HCT116 (cell line): ENCODE results near the gene PZP. TPM values are rescaled to one million over a fixed set of nuclear protein-coding genes. Genes with fewer than 3 reads are reported as not detected.

Source experiments
- ATAC-seq: fragments of 200-7000 bp; cut with Tn5 transposase; 2 replicates; pipeline ENCODE4 v1.9.1; 2020; ENCODE audit warnings: mild to moderate bottlenecking, moderate library complexity
- Bru-seq: library from RNA; stranded (reverse); fragments of 400-500 nt; gene quantifications from one replicate; lab custom pipeline; 2021; lab: Mats Ljungman, UMichigan
- BruChase-seq, 2 experiments: library from RNA; stranded (reverse); fragments of 400-500 nt; gene quantifications; one replicate each; lab custom pipeline; 2021; lab: Mats Ljungman, UMichigan
- BruUV-seq: library from RNA; stranded (reverse); fragments of 400-500 nt; replicated peaks from 2 replicates; lab custom pipeline; 2021; lab: Mats Ljungman, UMichigan
- CTCF ChIA-PET: fragments of 300-600 bp; sonication (Branson Sonifier 250); formaldehyde crosslinking; loops from one replicate; lab custom pipeline; 2021; ENCODE audit warnings: antibody characterized with exemption; lab: Charles Lee
- POLR2A ChIA-PET: fragments of 300-600, 350-600 bp; sonication (Branson Sonifier 250); formaldehyde crosslinking; loops from one replicate; lab custom pipeline; 2021; ENCODE audit warnings: antibody characterized with exemption; lab: Charles Lee
- RAD21 ChIA-PET, 2 experiments: fragments of 300-600 bp; sonication (Branson Sonifier 250); formaldehyde crosslinking; loops; one replicate each; lab custom pipeline; 2023; ENCODE audit warnings: low total read pairs in 2 of 2; ENCODE audit not compliant: uncharacterized antibody in 2 of 2, unreplicated experiment in 2 of 2, low non-redundant PET in 1 of 2; lab: Charles Lee
- DNase-seq: peaks from one replicate; pipeline ENCODE4 v3.0.0-alpha.2; 2010; ENCODE audit warnings: low read depth, low spot score
- H2AFZ ChIP-seq: fragments of 200-600 bp; shearing (Covaris generic), sonication (generic); 2 replicates; pipeline ENCODE4 v1.6.1; 2017; ENCODE audit warnings: low read depth, mixed run types, mixed read lengths, antibody characterized with exemption, low read length; ENCODE audit not compliant: poor library complexity, severe bottlenecking
- H3K27ac ChIP-seq: 2 replicates; pipeline ENCODE4 v1.5.1; 2012; ENCODE audit warnings: low read depth, low read length
- H3K27me3 ChIP-seq: fragments of 200-600 bp; sonication (generic); 2 replicates; pipeline ENCODE4 v1.6.1; 2016; ENCODE audit warnings: mixed run types, low read length, mixed read lengths; ENCODE audit not compliant: insufficient read depth
- H3K36me3 ChIP-seq, 2 experiments: fragments of 200-500 bp in 1 of 2; fragments of 200-600 bp in 1 of 2; sonication (Bioruptor generic) in 1 of 2; sonication (generic) in 1 of 2; 2 replicates each; pipeline versions ENCODE4 v1.5.1 to v1.6.1; 2014 to 2016; ENCODE audit warnings: low read length in 2 of 2, inconsistent platforms in 1 of 2, mixed read lengths in 1 of 2, mixed run types in 1 of 2; ENCODE audit not compliant: insufficient read depth in 2 of 2, control insufficient read depth in 1 of 2
- H3K4me1 ChIP-seq, 2 experiments: fragments of 200-600 bp in 1 of 2; sonication (generic) in 1 of 2; 2 replicates each; pipeline versions ENCODE4 v1.5.1 to v1.6.1; 2012 to 2017; ENCODE audit warnings: low read length in 2 of 2, inconsistent platforms in 1 of 2, mild to moderate bottlenecking in 1 of 2, mixed read lengths in 1 of 2, mixed run types in 1 of 2, moderate library complexity in 1 of 2; ENCODE audit not compliant: insufficient read depth in 2 of 2, control insufficient read depth in 1 of 2
- H3K4me2 ChIP-seq: fragments of 200-600 bp; sonication (generic); 2 replicates; pipeline ENCODE4 v1.6.1; 2017; ENCODE audit warnings: mixed run types, low read length, mixed read lengths
- H3K4me3 ChIP-seq, 2 experiments: fragments of 200-600 bp in 1 of 2; sonication (generic) in 1 of 2; replicated peaks in 1 of 2; 2 replicates each; pipeline ENCODE4 v1.5.1; 2011 to 2016; ENCODE audit warnings: low read length in 2 of 2, control low read depth in 1 of 2, low read depth in 1 of 2, mild to moderate bottlenecking in 1 of 2, mixed read lengths in 1 of 2, mixed run types in 1 of 2
- H3K79me2 ChIP-seq: fragments of 200-600 bp; sonication (generic); 2 replicates; pipeline ENCODE4 v1.6.1; 2017; ENCODE audit warnings: mild to moderate bottlenecking, mixed run types, low read length, moderate library complexity, mixed read lengths; ENCODE audit not compliant: insufficient read depth
- H3K9ac ChIP-seq: fragments of 200-600 bp; sonication (generic); 2 replicates; pipeline ENCODE4 v1.6.1; 2016; ENCODE audit warnings: low read length, mixed read lengths
- H3K9me2 ChIP-seq: fragments of 200-600 bp; sonication (generic), shearing (Covaris generic); 2 replicates; pipeline ENCODE4 v1.6.1; 2017; ENCODE audit warnings: mixed run types, mild to moderate bottlenecking, moderate library complexity; ENCODE audit not compliant: insufficient read depth
- H3K9me3 ChIP-seq, 2 experiments: fragments of 200-500 bp in 1 of 2; fragments of 200-600 bp in 1 of 2; sonication (Bioruptor generic) in 1 of 2; sonication (generic) in 1 of 2; 2 replicates each; pipeline ENCODE4 v1.6.1; 2014 to 2017; ENCODE audit warnings: low read length in 2 of 2, mixed read lengths in 2 of 2, inconsistent platforms in 1 of 2, low read depth in 1 of 2, mild to moderate bottlenecking in 1 of 2, mixed run types in 1 of 2, moderate library complexity in 1 of 2; ENCODE audit not compliant: control insufficient read depth in 1 of 2, insufficient read depth in 1 of 2
- H4K20me1 ChIP-seq: fragments of 200-600 bp; sonication (generic), shearing (Covaris generic); 2 replicates; pipeline ENCODE4 v1.6.1; 2017; ENCODE audit warnings: mixed run types, mild to moderate bottlenecking, moderate library complexity; ENCODE audit not compliant: insufficient read depth
- CBX3 ChIP-seq: IDR thresholded peaks from 2 replicates; pipeline ENCODE4 v1.6.1; 2012; ENCODE audit warnings: low read depth
- EGR1 ChIP-seq: IDR thresholded peaks from 2 replicates; pipeline ENCODE4 v1.6.1; 2012; ENCODE audit warnings: low read depth
- ELF1 ChIP-seq: IDR thresholded peaks from 2 replicates; pipeline ENCODE4 v1.6.1; 2012; ENCODE audit warnings: low read depth, borderline replicate concordance
- EZH2phosphoT487 ChIP-seq: fragments of 200-600 bp; IDR thresholded peaks from 2 replicates; pipeline ENCODE4 v1.6.1; 2018; ENCODE audit warnings: antibody characterized with exemption, borderline replicate concordance
- POLR2A ChIP-seq: IDR thresholded peaks from 2 replicates; pipeline ENCODE4 v1.7.0; 2011; ENCODE audit warnings: borderline replicate concordance; ENCODE audit not compliant: insufficient read depth, insufficient read length; ENCODE audit errors: extremely low read depth
- POLR2AphosphoS5 ChIP-seq: IDR thresholded peaks from 2 replicates; pipeline ENCODE4 v1.6.1; 2011; ENCODE audit warnings: mild to moderate bottlenecking, low read depth, low read length, moderate library complexity
- SRF ChIP-seq: IDR thresholded peaks from 2 replicates; pipeline ENCODE4 v1.6.1; 2012; ENCODE audit warnings: low read depth
- ZFX ChIP-seq: fragments of 450-650 bp; IDR thresholded peaks from 2 replicates; pipeline ENCODE4 v1.6.1; 2017
- intact Hi-C: fragments of 100-400 bp; cut with micrococcal nuclease; formaldehyde crosslinking; loops from 2 replicates; pipeline ENCODE4 v1.10.0; 2022
- long read RNA-seq: library from polyadenylated mRNA; unstranded; transcript quantifications from one replicate; pipeline ENCODE4 v2.0.0, GENCODE V29; 2021; ENCODE audit not compliant: unreplicated experiment
- polyA plus RNA-seq: library from polyadenylated mRNA; unstranded; fragments of >200 nt; gene quantifications from 2 replicates; pipeline ENCODE4 v1.2.1, GENCODE V29; 2012; ENCODE audit warnings: missing spikeins
- total RNA-seq: library from RNA; stranded (reverse); gene quantifications from one replicate; pipeline ENCODE4 v1.2.1, GENCODE V29; 2021; ENCODE audit not compliant: unreplicated experiment
- TF ChIP-seq, protein P1 (sequence below): IDR thresholded peaks from 2 replicates; pipeline ENCODE4 v1.6.1; 2012; ENCODE audit warnings: low read depth
- TF ChIP-seq, protein P2 (sequence below): IDR thresholded peaks from 2 replicates; pipeline ENCODE4 v1.6.1; 2011; ENCODE audit warnings: mild to moderate bottlenecking, low read length, moderate library complexity; ENCODE audit not compliant: insufficient replicate concordance; ENCODE audit errors: extremely low read depth

The PZP gene
- total RNA-seq, result not detected
- polyA plus RNA-seq, result not detected in 2 replicates
- Bru-seq, nascent RNA, result not detected
- BruChase-seq, experiment 1, labeled RNA remaining after a 6-hour chase, result not detected
- BruChase-seq, experiment 2, labeled RNA remaining after a 2-hour chase, result percentile 2 among the genes with signal in this experiment
- long read RNA-seq, result 0 reads

DNA sequence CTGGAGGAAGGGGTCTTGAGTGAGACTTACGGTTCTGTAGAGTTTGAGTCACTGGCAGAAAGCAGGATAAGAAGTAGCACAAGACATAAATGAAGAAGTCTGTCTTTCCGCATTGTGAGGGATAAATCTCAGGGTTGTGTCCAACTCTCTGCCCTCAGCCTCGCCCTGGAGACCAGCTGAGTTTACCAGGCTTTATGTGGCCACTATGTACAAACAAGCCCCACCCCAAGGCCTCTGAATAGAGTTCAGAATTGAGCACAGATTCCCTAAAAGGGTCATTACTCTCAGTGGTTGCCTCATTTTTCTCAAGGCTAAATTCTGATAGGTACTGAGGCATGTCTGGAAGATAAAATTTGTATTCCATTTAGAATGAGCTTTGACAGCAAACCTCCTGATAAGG is at the start of gene PZP:
Gene PZP, minus strand, starts transcription at position 167 of the 400 bp plus-strand sequence. Its CDS starts 54 bp downstream, at position 113.
- H3K4me2 ChIP-seq, result no peak within 1 kb of the TSS
- H3K36me3 ChIP-seq, result no peaks in the 10 kb centered on the region
- TF ChIP-seq ZFX, result no peak
- TF ChIP-seq, protein P1, sequence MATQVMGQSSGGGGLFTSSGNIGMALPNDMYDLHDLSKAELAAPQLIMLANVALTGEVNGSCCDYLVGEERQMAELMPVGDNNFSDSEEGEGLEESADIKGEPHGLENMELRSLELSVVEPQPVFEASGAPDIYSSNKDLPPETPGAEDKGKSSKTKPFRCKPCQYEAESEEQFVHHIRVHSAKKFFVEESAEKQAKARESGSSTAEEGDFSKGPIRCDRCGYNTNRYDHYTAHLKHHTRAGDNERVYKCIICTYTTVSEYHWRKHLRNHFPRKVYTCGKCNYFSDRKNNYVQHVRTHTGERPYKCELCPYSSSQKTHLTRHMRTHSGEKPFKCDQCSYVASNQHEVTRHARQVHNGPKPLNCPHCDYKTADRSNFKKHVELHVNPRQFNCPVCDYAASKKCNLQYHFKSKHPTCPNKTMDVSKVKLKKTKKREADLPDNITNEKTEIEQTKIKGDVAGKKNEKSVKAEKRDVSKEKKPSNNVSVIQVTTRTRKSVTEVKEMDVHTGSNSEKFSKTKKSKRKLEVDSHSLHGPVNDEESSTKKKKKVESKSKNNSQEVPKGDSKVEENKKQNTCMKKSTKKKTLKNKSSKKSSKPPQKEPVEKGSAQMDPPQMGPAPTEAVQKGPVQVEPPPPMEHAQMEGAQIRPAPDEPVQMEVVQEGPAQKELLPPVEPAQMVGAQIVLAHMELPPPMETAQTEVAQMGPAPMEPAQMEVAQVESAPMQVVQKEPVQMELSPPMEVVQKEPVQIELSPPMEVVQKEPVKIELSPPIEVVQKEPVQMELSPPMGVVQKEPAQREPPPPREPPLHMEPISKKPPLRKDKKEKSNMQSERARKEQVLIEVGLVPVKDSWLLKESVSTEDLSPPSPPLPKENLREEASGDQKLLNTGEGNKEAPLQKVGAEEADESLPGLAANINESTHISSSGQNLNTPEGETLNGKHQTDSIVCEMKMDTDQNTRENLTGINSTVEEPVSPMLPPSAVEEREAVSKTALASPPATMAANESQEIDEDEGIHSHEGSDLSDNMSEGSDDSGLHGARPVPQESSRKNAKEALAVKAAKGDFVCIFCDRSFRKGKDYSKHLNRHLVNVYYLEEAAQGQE, result no peak
- TF ChIP-seq SRF, result no peak
- no peak for TF ChIP-seq POLR2A
- no peak for TF ChIP-seq EZH2phosphoT487
- no peak for TF ChIP-seq POLR2AphosphoS5
- TF ChIP-seq CBX3, result no peak
- TF ChIP-seq, protein P2, sequence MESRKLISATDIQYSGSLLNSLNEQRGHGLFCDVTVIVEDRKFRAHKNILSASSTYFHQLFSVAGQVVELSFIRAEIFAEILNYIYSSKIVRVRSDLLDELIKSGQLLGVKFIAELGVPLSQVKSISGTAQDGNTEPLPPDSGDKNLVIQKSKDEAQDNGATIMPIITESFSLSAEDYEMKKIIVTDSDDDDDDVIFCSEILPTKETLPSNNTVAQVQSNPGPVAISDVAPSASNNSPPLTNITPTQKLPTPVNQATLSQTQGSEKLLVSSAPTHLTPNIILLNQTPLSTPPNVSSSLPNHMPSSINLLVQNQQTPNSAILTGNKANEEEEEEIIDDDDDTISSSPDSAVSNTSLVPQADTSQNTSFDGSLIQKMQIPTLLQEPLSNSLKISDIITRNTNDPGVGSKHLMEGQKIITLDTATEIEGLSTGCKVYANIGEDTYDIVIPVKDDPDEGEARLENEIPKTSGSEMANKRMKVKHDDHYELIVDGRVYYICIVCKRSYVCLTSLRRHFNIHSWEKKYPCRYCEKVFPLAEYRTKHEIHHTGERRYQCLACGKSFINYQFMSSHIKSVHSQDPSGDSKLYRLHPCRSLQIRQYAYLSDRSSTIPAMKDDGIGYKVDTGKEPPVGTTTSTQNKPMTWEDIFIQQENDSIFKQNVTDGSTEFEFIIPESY, result no peak
- no peak for TF ChIP-seq EGR1
- TF ChIP-seq ELF1, result no peak
- H2AFZ ChIP-seq, result no peak within 1 kb of the TSS
- no peak within 1 kb of the TSS for H3K9ac ChIP-seq
- intact Hi-C loops, result no loop called here
- no peaks in the 10 kb centered on the region for H4K20me1 ChIP-seq
- DNase-seq (no peak), ATAC-seq (no peak)
- BruUV-seq, result no TSS peak
- H3K27me3 ChIP-seq, result peaks cover 45% of the 10 kb centered on the region
- RAD21 ChIA-PET, result no interaction called here
- CTCF ChIA-PET, result no interaction called here
- no peaks in the 10 kb centered on the region for H3K9me2 ChIP-seq
- no peak within 1 kb of the TSS for H3K4me3 ChIP-seq
- H3K79me2 ChIP-seq, result no peaks in the 10 kb centered on the region
- no peaks in the 10 kb centered on the region for H3K9me3 ChIP-seq
- POLR2A ChIA-PET, result no interaction called here
- no peak within 1 kb of the TSS for H3K27ac ChIP-seq
- H3K4me1 ChIP-seq, result no peaks in the 10 kb centered on the region
